Measurements from ENCODE around the gene DNASE1L1.
"Not testable (repeated sequence)": the region's sequence is repeated elsewhere in the genome, so short reads cannot be mapped to it uniquely, and the experiment has no call there.

DNASE1L1 gene

GRCh38 chrX:154408659-154409221, 314 bp downstream of the DNASE1L1 start:
- no peak for DNase-seq (ENCODE audit: low read depth in 1 of 2, low spot score in 1 of 2)

GRCh38 chrX:154404625-154405192, 4.3 kb downstream of the DNASE1L1 start:
- DNase-seq (ENCODE audit: low read depth in 1 of 2, low spot score in 1 of 2) = no peak

GRCh38 chrX:154403858-154404257, 5.2 kb downstream of the DNASE1L1 start:
- no peak for DNase-seq (ENCODE audit: low read depth in 1 of 2, low spot score in 1 of 2)

GRCh38 chrX:154403192-154403591, 5.9 kb downstream of the DNASE1L1 start:
- DNase-seq (ENCODE audit: low read depth in 1 of 2, low spot score in 1 of 2) = no peak

- DNase-seq (ENCODE audit: low read depth in 1 of 2, low spot score in 1 of 2) = no peak
Measured at GRCh38 chrX:154402622-154403127, 6.4 kb downstream of the DNASE1L1 start.

GRCh38 chrX:154401918-154402621, 7.0 kb downstream of the DNASE1L1 start:
- DNase-seq (ENCODE audit: low read depth in 1 of 2, low spot score in 1 of 2) = no peak

- DNase-seq (ENCODE audit: low read depth in 1 of 2, low spot score in 1 of 2) = no peak
Measured at GRCh38 chrX:154401045-154401799, 7.8 kb downstream of the DNASE1L1 start.

- not testable (repeated sequence) for DNase-seq (ENCODE audit: low read depth in 1 of 2, low spot score in 1 of 2)
Measured at GRCh38 chrX:154400369-154400817, 8.7 kb downstream of the DNASE1L1 start.

- no peak for DNase-seq (ENCODE audit: low read depth in 1 of 2, low spot score in 1 of 2)
Measured at GRCh38 chrX:154399527-154400368, 9.3 kb downstream of the DNASE1L1 start.

- DNase-seq (ENCODE audit: low read depth in 1 of 2, low spot score in 1 of 2) = peak; percentile 62 to 73
Measured at GRCh38 chrX:154398668-154399526, 10.2 kb downstream of the DNASE1L1 start.

GRCh38 chrX:154397888-154398667, 11.0 kb downstream of the DNASE1L1 start, which contains the start of gene RPL10:
TSS of gene RPL10 (plus strand) at chrX:154398377. CDS start at chrX:154398520, 143 bp downstream.
- DNase-seq (ENCODE audit: low read depth in 1 of 2, low spot score in 1 of 2) = peak; percentile 68 to 82

GRCh38 chrX:154396973-154397887, 11.8 kb downstream of the DNASE1L1 start:
- DNase-seq (ENCODE audit: low read depth in 1 of 2, low spot score in 1 of 2) = no peak

GRCh38 chrX:154396363-154396762, 12.7 kb downstream of the DNASE1L1 start:
- not testable (repeated sequence) for DNase-seq (ENCODE audit: low read depth in 1 of 2, low spot score in 1 of 2)

- not testable (repeated sequence) for DNase-seq (ENCODE audit: low read depth in 1 of 2, low spot score in 1 of 2)
Measured at GRCh38 chrX:154389812-154390747, 19.0 kb downstream of the DNASE1L1 start.

GRCh38 chrX:154388649-154389048, 20.4 kb downstream of the DNASE1L1 start:
- not testable (repeated sequence) for DNase-seq (ENCODE audit: low read depth in 1 of 2, low spot score in 1 of 2)

- DNase-seq (ENCODE audit: low read depth in 1 of 2, low spot score in 1 of 2) = not testable (repeated sequence)
Measured at GRCh38 chrX:154388094-154388493, 21.0 kb downstream of the DNASE1L1 start.
